ENCODE data around the gene LRRC17.

- TF ChIP-seq CTCF (IDR thresholded peaks at IDR 0.05) (no peak), EP300 (IDR thresholded peaks at IDR 0.05) (no peak), POLR2A (IDR thresholded peaks at IDR 0.05) (no peak)
Measured at GRCh38 chr7:102892631-102893278, 20.0 kb upstream of the LRRC17 start.
